Measurements from ENCODE around the gene MAS1. TPM values are rescaled to one million over a fixed set of nuclear protein-coding genes. Genes with fewer than 3 reads are reported as not detected.
"Not testable (repeated sequence)": the region's sequence is repeated elsewhere in the genome, so short reads cannot be mapped to it uniquely, and the experiment has no call there.

The MAS1 gene
- total and polyA plus RNA-seq, 9 donors = 0.04 to 0.38 (median 0.10) TPM; not detected in 1

- Histone ChIP-seq H3K27me3 (no peaks in the 10 kb centered on the region), H3K4me1 (ENCODE audit: insufficient read depth) (no peaks in the 10 kb centered on the region), H3K36me3 (no peaks in the 10 kb centered on the region), H3K27ac (no peak overlapping the region), H3K9me3 (no peaks in the 10 kb centered on the region), H3K4me3 (no peak overlapping the region)
- TF ChIP-seq EP300 (IDR thresholded peaks at IDR 0.05) (no peak), POLR2A (IDR thresholded peaks at IDR 0.05) (no peak), CTCF (IDR thresholded peaks at IDR 0.05) (no peak)
- intact Hi-C loops (cut with DNase I) = no loop called here
- DNase-seq = no peak
- 88 to 92% (median 89%) methylated on average over 4 of the region's 4 CpGs for WGBS, 3 donors
These were observed 25.4 kb downstream of the MAS1 start for GRCh38 chr6:159916237-159916636.

GRCh38 chr6:159916752-159917151 is 26.0 kb downstream of the MAS1 start:
- WGBS, 3 donors = 65 to 75% (median 69%) methylated on average over 9 of the region's 9 CpGs
- no peak for TF ChIP-seq POLR2A (IDR thresholded peaks at IDR 0.05)
- H3K9me3 ChIP-seq = no peaks in the 10 kb centered on the region
- no peaks in the 10 kb centered on the region for H3K4me1 ChIP-seq (ENCODE audit: insufficient read depth)
- H3K4me3 ChIP-seq = no peak overlapping the region
- H3K27me3 ChIP-seq = no peaks in the 10 kb centered on the region
- no peak overlapping the region for H3K27ac ChIP-seq
- no peak for DNase-seq
- intact Hi-C loops (cut with DNase I) = no loop called here
- H3K36me3 ChIP-seq = no peaks in the 10 kb centered on the region

- Histone ChIP-seq H3K27ac (no peak overlapping the region), H3K4me3 (no peak overlapping the region), H3K27me3 (no peaks in the 10 kb centered on the region), H3K36me3 (no peaks in the 10 kb centered on the region), H3K4me1 (ENCODE audit: insufficient read depth) (no peaks in the 10 kb centered on the region), H3K9me3 (no peaks in the 10 kb centered on the region)
- no peak for TF ChIP-seq POLR2A (IDR thresholded peaks at IDR 0.05)
- TF ChIP-seq CTCF (IDR thresholded peaks at IDR 0.05) = no peak
- TF ChIP-seq EP300 (IDR thresholded peaks at IDR 0.05) = no peak
- intact Hi-C loops (cut with DNase I) = no loop called here
- DNase-seq = no peak
- 74 to 79% (median 76%) methylated on average over 7 of the region's 7 CpGs for WGBS, 3 donors
These were observed 28.3 kb downstream of the MAS1 start for GRCh38 chr6:159919011-159919511.

- Histone ChIP-seq H3K4me1 (ENCODE audit: insufficient read depth) (no peaks in the 10 kb centered on the region), H3K9me3 (no peaks in the 10 kb centered on the region), H3K36me3 (no peaks in the 10 kb centered on the region), H3K27me3 (no peaks in the 10 kb centered on the region), H3K4me3 (no peak overlapping the region), H3K27ac (no peak overlapping the region)
- TF ChIP-seq CTCF (IDR thresholded peaks at IDR 0.05) = no peak
- TF ChIP-seq EP300 (IDR thresholded peaks at IDR 0.05) = no peak
- no peak for TF ChIP-seq POLR2A (IDR thresholded peaks at IDR 0.05)
- intact Hi-C loops (cut with DNase I) = no loop called here
- WGBS, 3 donors = 83 to 88% (median 88%) methylated on average over 6 of the region's 6 CpGs
- DNase-seq = no peak
These were observed 29.0 kb downstream of the MAS1 start for GRCh38 chr6:159919800-159920199.

- H3K9me3 ChIP-seq; DNase-seq; H3K4me1 ChIP-seq (ENCODE audit: insufficient read depth); H3K27me3 ChIP-seq; intact Hi-C loops (cut with DNase I); H3K27ac ChIP-seq; H3K4me3 ChIP-seq; H3K36me3 ChIP-seq: not testable (repeated sequence)
- 63 to 74% (median 66%) methylated on average over 2 of the region's 2 CpGs for WGBS, 3 donors
These were observed 33.4 kb downstream of the MAS1 start for GRCh38 chr6:159924150-159924549.

Data from ovary (tissue), 9 donors.